Ascending aorta (tissue), 2 donors: Measurements from ENCODE around the gene LGALS3. TPM values are rescaled to one million over a fixed set of nuclear protein-coding genes. Genes with fewer than 3 reads are reported as not detected.

Experiments
- DNase-seq, 2 donors: peaks; one replicate each; pipeline ENCODE4 v3.0.0-alpha.2; 2019; ENCODE audit warnings: low spot score in 2 of 2
- H3K27ac ChIP-seq, 2 donors: fragments of 200-600 bp; sonication (generic); one replicate each; pipeline ENCODE4 v1.5.1; 2016 to 2017; ENCODE audit warnings: mild to moderate bottlenecking in 1 of 2
- H3K27me3 ChIP-seq: fragments of 200-600 bp; sonication (generic); one replicate; pipeline ENCODE4 v1.5.1; 2017
- H3K36me3 ChIP-seq, 2 donors: fragments of 200-600 bp; sonication (generic); one replicate each; pipeline ENCODE4 v1.5.1; 2016
- H3K4me1 ChIP-seq, 2 donors: fragments of 200-600 bp; sonication (generic); one replicate each; pipeline ENCODE4 v1.5.1; 2016 to 2017; ENCODE audit warnings: mild to moderate bottlenecking in 1 of 2
- H3K4me3 ChIP-seq, 2 donors: fragments of 200-600 bp; sonication (generic); one replicate each; pipeline ENCODE4 v1.5.1; 2016 to 2017; ENCODE audit warnings: mild to moderate bottlenecking in 1 of 2
- H3K9me3 ChIP-seq, 2 donors: fragments of 200-600 bp; sonication (generic); one replicate each; pipeline ENCODE4 v1.5.1; 2016
- CTCF ChIP-seq, 3 experiments: fragments of 200-600 bp in 2 of 3; fragments of 450-650 bp in 1 of 3; sonication (generic) in 2 of 3; IDR thresholded peaks; one replicate each; pipeline ENCODE4 v1.5.1; 2016 to 2019; ENCODE audit warnings: antibody characterized with exemption in 3 of 3, mild to moderate bottlenecking in 1 of 3, moderate library complexity in 1 of 3
- intact Hi-C: fragments of 100-400 bp; cut with DNase I; formaldehyde crosslinking; loops from one replicate; pipeline ENCODE4 v1.15.1; 2023
- total RNA-seq: library from RNA; depleted of rRNA; stranded (reverse); fragments of >200 nt; gene quantifications from one replicate; pipeline ENCODE4 v1.1.0, GENCODE V29; 2016

The LGALS3 gene
- total RNA-seq, 1 donor from 2014 or later, result 358 TPM

GRCh38 chr14:55188686-55189295, 59.7 kb downstream of the LGALS3 start:
- Histone ChIP-seq H3K27me3 (no peaks in the 10 kb centered on the region), H3K4me3 (no peak overlapping the region), H3K27ac (no peak overlapping the region), H3K9me3 (no peaks in the 10 kb centered on the region), H3K36me3 (no peaks in the 10 kb centered on the region), H3K4me1 (peaks cover 0 to 7% of the 10 kb centered on the region in 2 donors)
- TF ChIP-seq CTCF (IDR thresholded peaks at IDR 0.05), result no peak
- intact Hi-C loops, result no loop called here
- DNase-seq, result no peak

GRCh38 chr14:55190906-55191202, 61.8 kb downstream of the LGALS3 start:
- Histone ChIP-seq H3K9me3 (no peaks in the 10 kb centered on the region), H3K27me3 (no peaks in the 10 kb centered on the region), H3K4me1 (peaks cover 0 to 7% of the 10 kb centered on the region in 2 donors), H3K4me3 (peak overlapping the region; percentile 51 to 74), H3K36me3 (no peaks in the 10 kb centered on the region), H3K27ac (no peak overlapping the region)
- no peak for DNase-seq
- no peak for TF ChIP-seq CTCF (IDR thresholded peaks at IDR 0.05)
- intact Hi-C loops, result loop anchor here (5.0 kb wide), 1 partner anchor 81 kb away; the partner anchor contains the start of gene FBXO34

- intact Hi-C loops, result loop anchor here (5.0 kb wide), 1 partner anchor 81 kb away; the partner anchor contains the start of gene FBXO34
- TF ChIP-seq CTCF (IDR thresholded peaks at IDR 0.05), result no peak
- peak within 1 kb of the TSS; percentile 51 to 74 for H3K4me3 ChIP-seq
- H3K27ac ChIP-seq, result peak within 1 kb of the TSS; percentile 17 to 71
- peaks cover 0 to 7% of the 10 kb centered on the region in 2 donors for H3K4me1 ChIP-seq
- no peaks in the 10 kb centered on the region for H3K27me3 ChIP-seq
- H3K36me3 ChIP-seq, result no peaks in the 10 kb centered on the region
- H3K9me3 ChIP-seq, result no peaks in the 10 kb centered on the region
- DNase-seq, result peak; percentile 83 to 96
These were observed 62.4 kb downstream of the LGALS3 start, which contains the start of gene DLGAP5 for GRCh38 chr14:55191203-55192053. DLGAP5 (minus strand) TSS chr14:55191585; CDS start chr14:55189179, 2,406 bp downstream.

- H3K36me3 ChIP-seq, result no peaks in the 10 kb centered on the region
- H3K4me1 ChIP-seq, result peaks cover 0 to 7% of the 10 kb centered on the region in 2 donors
- no peak for DNase-seq
- H3K9me3 ChIP-seq, result no peaks in the 10 kb centered on the region
- peak overlapping the region; percentile 17 to 71 for H3K27ac ChIP-seq
- intact Hi-C loops, result loop anchor here (5.0 kb wide), 1 partner anchor 80 kb away; the partner anchor contains the start of gene FBXO34
- H3K27me3 ChIP-seq, result no peaks in the 10 kb centered on the region
- no peak for TF ChIP-seq CTCF (IDR thresholded peaks at IDR 0.05)
- peak overlapping the region; percentile 51 to 74 for H3K4me3 ChIP-seq
These were observed 63.1 kb downstream of the LGALS3 start for GRCh38 chr14:55192054-55192621.

- intact Hi-C loops, result loop anchor here (5.0 kb wide), 1 partner anchor 77 kb away; the partner anchor contains the start of gene FBXO34
- Histone ChIP-seq H3K4me3 (no peak overlapping the region), H3K27ac (no peak overlapping the region), H3K36me3 (no peaks in the 10 kb centered on the region), H3K27me3 (no peaks in the 10 kb centered on the region), H3K9me3 (no peaks in the 10 kb centered on the region), H3K4me1 (peaks cover 0 to 4% of the 10 kb centered on the region in 2 donors)
- no peak for DNase-seq
- TF ChIP-seq CTCF (IDR thresholded peaks at IDR 0.05), result no peak
These were observed 65.8 kb downstream of the LGALS3 start for GRCh38 chr14:55194656-55195355.
